Skeletal muscle cell (primary cell): ENCODE data around the gene ADCY10.
"Not testable (repeated sequence)": the region's sequence is repeated elsewhere in the genome, so short reads cannot be mapped to it uniquely, and the experiment has no call there.

ENCODE experiments used
- DNase-seq: peaks from one replicate; pipeline ENCODE4 v3.0.0-alpha.2; 2010; ENCODE audit warnings: low read depth
- H3K4me3 ChIP-seq: 2 replicates; pipeline ENCODE4 v1.5.1; 2011; ENCODE audit warnings: low read depth, mild to moderate bottlenecking, control low read depth, low read length, moderate library complexity

Gene ADCY10

GRCh38 chr1:167893798-167894197 is 20.1 kb downstream of the ADCY10 start:
- no peak overlapping the region for H3K4me3 ChIP-seq
- DNase-seq: no peak

GRCh38 chr1:167890400-167890799 is 23.5 kb downstream of the ADCY10 start:
- no peak for DNase-seq
- no peak overlapping the region for H3K4me3 ChIP-seq

GRCh38 chr1:167887187-167887586 is 26.7 kb downstream of the ADCY10 start:
- not testable (repeated sequence) for DNase-seq

GRCh38 chr1:167882376-167882775 is 31.6 kb downstream of the ADCY10 start:
- no peak for DNase-seq
- H3K4me3 ChIP-seq: no peak overlapping the region

More at GRCh38 chr1:167887187-167887586, 26.7 kb downstream of the ADCY10 start:
- not testable (repeated sequence) for H3K4me3 ChIP-seq

GRCh38 chr1:167881786-167882185 is 32.1 kb downstream of the ADCY10 start:
- no peak overlapping the region for H3K4me3 ChIP-seq
- no peak for DNase-seq

GRCh38 chr1:167881069-167881468 is 32.9 kb downstream of the ADCY10 start:
- no peak for DNase-seq
- H3K4me3 ChIP-seq: no peak overlapping the region

- H3K4me3 ChIP-seq: no peak overlapping the region
- no peak for DNase-seq
Measured at GRCh38 chr1:167880580-167881021, 33.3 kb downstream of the ADCY10 start.

- H3K4me3 ChIP-seq: no peak overlapping the region
- no peak for DNase-seq
Measured at GRCh38 chr1:167879508-167879907, 34.4 kb downstream of the ADCY10 start.

- H3K4me3 ChIP-seq: no peak overlapping the region
- DNase-seq: no peak
Measured at GRCh38 chr1:167878372-167879160, 35.4 kb downstream of the ADCY10 start.

- no peak overlapping the region for H3K4me3 ChIP-seq
- no peak for DNase-seq
Measured at GRCh38 chr1:167876597-167877175, 37.2 kb downstream of the ADCY10 start.

GRCh38 chr1:167871331-167871730 is 42.6 kb downstream of the ADCY10 start:
- DNase-seq: no peak
- H3K4me3 ChIP-seq: no peak overlapping the region

GRCh38 chr1:167869157-167870001 is 44.6 kb downstream of the ADCY10 start:
- DNase-seq: not testable (repeated sequence)

GRCh38 chr1:167866739-167867414 is 47.1 kb downstream of the ADCY10 start:
- H3K4me3 ChIP-seq, DNase-seq: not testable (repeated sequence)

More at GRCh38 chr1:167869157-167870001, 44.6 kb downstream of the ADCY10 start:
- H3K4me3 ChIP-seq: not testable (repeated sequence)

- H3K4me3 ChIP-seq, DNase-seq: not testable (repeated sequence)
Measured at GRCh38 chr1:167866326-167866725, 47.6 kb downstream of the ADCY10 start.

GRCh38 chr1:167865804-167866308 is 48.1 kb downstream of the ADCY10 start:
- H3K4me3 ChIP-seq, DNase-seq: not testable (repeated sequence)

- not testable (repeated sequence) for DNase-seq, H3K4me3 ChIP-seq
Measured at GRCh38 chr1:167865193-167865592, 48.7 kb downstream of the ADCY10 start.

- no peak for DNase-seq
- no peak overlapping the region for H3K4me3 ChIP-seq
Measured at GRCh38 chr1:167864392-167865032, 49.4 kb downstream of the ADCY10 start.

GRCh38 chr1:167863921-167864279 is 50.0 kb downstream of the ADCY10 start:
- no peak for DNase-seq
- H3K4me3 ChIP-seq: no peak overlapping the region
